ENCODE measurements around the gene AHNAK2.

DNA sequence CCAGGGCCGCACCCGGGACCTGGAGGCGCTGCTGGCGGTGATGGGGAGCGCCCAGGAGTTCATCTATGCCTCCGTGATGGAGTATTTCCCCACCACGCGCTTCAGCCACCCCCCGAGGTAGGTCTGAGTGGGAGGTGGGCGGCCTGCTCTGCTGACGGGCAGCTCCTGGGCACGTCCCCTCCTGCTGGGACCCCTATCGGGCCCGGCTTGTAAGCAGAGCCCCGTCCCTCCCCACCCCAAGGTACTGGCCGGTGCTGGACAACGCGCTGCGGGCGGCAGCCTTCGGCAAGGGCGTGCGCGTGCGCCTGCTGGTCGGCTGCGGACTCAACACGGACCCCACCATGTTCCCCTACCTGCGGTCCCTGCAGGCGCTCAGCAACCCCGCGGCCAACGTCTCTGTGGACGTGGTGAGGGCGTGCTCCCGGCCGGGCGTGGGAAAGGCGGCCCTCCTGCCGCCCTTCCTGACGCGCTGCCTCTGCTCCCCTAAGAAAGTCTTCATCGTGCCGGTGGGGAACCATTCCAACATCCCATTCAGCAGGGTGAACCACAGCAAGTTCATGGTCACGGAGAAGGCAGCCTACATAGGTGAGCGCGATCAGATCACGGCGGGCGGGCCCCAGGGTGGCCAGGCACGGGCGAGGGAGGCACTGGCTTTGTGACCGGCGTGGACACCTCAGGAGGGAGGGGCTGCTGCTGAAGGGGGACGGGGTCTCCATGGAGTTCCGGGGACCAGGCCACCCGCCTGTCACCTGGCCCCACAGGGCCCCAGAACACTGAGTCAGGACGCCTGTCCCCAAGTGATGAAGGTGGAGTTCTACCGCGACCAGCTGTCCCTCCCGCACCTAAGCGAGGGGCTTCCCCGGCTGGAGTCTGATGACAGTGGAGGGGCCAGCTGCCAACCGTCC is 46.2 kb downstream of the AHNAK2 start:
- TF ChIP-seq, protein P1, sequence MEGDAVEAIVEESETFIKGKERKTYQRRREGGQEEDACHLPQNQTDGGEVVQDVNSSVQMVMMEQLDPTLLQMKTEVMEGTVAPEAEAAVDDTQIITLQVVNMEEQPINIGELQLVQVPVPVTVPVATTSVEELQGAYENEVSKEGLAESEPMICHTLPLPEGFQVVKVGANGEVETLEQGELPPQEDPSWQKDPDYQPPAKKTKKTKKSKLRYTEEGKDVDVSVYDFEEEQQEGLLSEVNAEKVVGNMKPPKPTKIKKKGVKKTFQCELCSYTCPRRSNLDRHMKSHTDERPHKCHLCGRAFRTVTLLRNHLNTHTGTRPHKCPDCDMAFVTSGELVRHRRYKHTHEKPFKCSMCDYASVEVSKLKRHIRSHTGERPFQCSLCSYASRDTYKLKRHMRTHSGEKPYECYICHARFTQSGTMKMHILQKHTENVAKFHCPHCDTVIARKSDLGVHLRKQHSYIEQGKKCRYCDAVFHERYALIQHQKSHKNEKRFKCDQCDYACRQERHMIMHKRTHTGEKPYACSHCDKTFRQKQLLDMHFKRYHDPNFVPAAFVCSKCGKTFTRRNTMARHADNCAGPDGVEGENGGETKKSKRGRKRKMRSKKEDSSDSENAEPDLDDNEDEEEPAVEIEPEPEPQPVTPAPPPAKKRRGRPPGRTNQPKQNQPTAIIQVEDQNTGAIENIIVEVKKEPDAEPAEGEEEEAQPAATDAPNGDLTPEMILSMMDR (conservative IDR thresholded peaks at IDR 0.05), result no peak
- no peak for TF ChIP-seq EZH2 (IDR thresholded peaks at IDR 0.05; ENCODE audit: low read depth)
